Liver (tissue), 3 donors: ENCODE data around the gene CDON.

Source experiments
- ATF3 ChIP-seq: IDR thresholded peaks from 2 replicates; pipeline ENCODE4 v1.6.1; 2016; ENCODE audit warnings: antibody characterized with exemption
- CTCF ChIP-seq: fragments of 150-350 bp; IDR thresholded peaks from 2 replicates; pipeline ENCODE4 v1.5.1; 2017; ENCODE audit warnings: improper control_type of control experiment, low read depth, low read length; ENCODE audit not compliant: missing input control
- EGR1 ChIP-seq, 2 donors: IDR thresholded peaks; 2 replicates each; pipeline ENCODE4 v1.6.1; 2016 to 2018; ENCODE audit warnings: antibody characterized with exemption in 2 of 2, low read depth in 2 of 2
- FOXA1 ChIP-seq: IDR thresholded peaks from 2 replicates; pipeline ENCODE4 v1.6.1; 2016; ENCODE audit warnings: antibody characterized with exemption
- GABPA ChIP-seq, 2 donors: IDR thresholded peaks in 1 of 2; conservative IDR thresholded peaks in 1 of 2; 2 replicates each; pipeline ENCODE4 v1.6.1; 2016; ENCODE audit warnings: antibody characterized with exemption in 2 of 2, mild to moderate bottlenecking in 1 of 2, moderate library complexity in 1 of 2
- HNF4A ChIP-seq, 2 donors: conservative IDR thresholded peaks; 2 replicates each; pipeline ENCODE4 v1.6.1; 2016; ENCODE audit warnings: antibody characterized with exemption in 2 of 2, mild to moderate bottlenecking in 2 of 2
- HNF4G ChIP-seq: IDR thresholded peaks from 2 replicates; pipeline ENCODE4 v1.6.1; 2016; ENCODE audit warnings: antibody characterized with exemption
- JUND ChIP-seq, 2 donors: IDR thresholded peaks; 2 replicates each; pipeline ENCODE4 v1.6.1; 2016; ENCODE audit warnings: antibody characterized with exemption in 2 of 2
- REST ChIP-seq: IDR thresholded peaks from 2 replicates; pipeline ENCODE4 v1.6.1; 2016; ENCODE audit warnings: antibody characterized with exemption, mild to moderate bottlenecking
- SP1 ChIP-seq: IDR thresholded peaks from 2 replicates; pipeline ENCODE4 v1.6.1; 2018; ENCODE audit warnings: antibody characterized with exemption, mild to moderate bottlenecking
- TAF1 ChIP-seq: conservative IDR thresholded peaks from 2 replicates; pipeline ENCODE4 v1.6.1; 2016; ENCODE audit warnings: antibody characterized with exemption, mild to moderate bottlenecking
- YY1 ChIP-seq: IDR thresholded peaks from 2 replicates; pipeline ENCODE4 v1.6.1; 2016; ENCODE audit warnings: antibody characterized with exemption, mild to moderate bottlenecking
- donor health status: healthy.
- donor health status: healthy.

- TF ChIP-seq CTCF, result no peak
- TF ChIP-seq GABPA (IDR thresholded peaks at IDR 0.05 in 1 of 2, conservative IDR thresholded peaks at IDR 0.05 in 1 of 2), result no peak
- TF ChIP-seq FOXA1, result no peak
- no peak for TF ChIP-seq YY1
- TF ChIP-seq ATF3, result no peak
- no peak for TF ChIP-seq HNF4G
- TF ChIP-seq JUND (IDR thresholded peaks at IDR 0.05), result no peak
- no peak for TF ChIP-seq TAF1
- TF ChIP-seq HNF4A (conservative IDR thresholded peaks at IDR 0.05), result no peak
- no peak for TF ChIP-seq REST
- TF ChIP-seq EGR1 (IDR thresholded peaks at IDR 0.05; ENCODE audit: low read depth in 2 of 2), result no peak
- TF ChIP-seq SP1, result no peak
These were observed 14.0 kb upstream of the CDON start for GRCh38 chr11:126076641-126077040.
